Activated CD4-positive, CD25-positive, alpha-beta regulatory T cell treated with anti-CD3 and anti-CD28 coated beads, Interleukin-2, amount 50 U/mL, for 72 hours (primary cell): ENCODE data around the gene ASAP3.

Experiments
- DNase-seq: peaks from one replicate; pipeline ENCODE4 v3.0.0; 2021

ASAP3 gene

GRCh38 chr1:23448846-23449245 lies 35.1 kb downstream of the ASAP3 start:
- no peak for DNase-seq

GRCh38 chr1:23446661-23447310 lies 37.2 kb downstream of the ASAP3 start:
- no peak for DNase-seq

- DNase-seq, result no peak
Measured at GRCh38 chr1:23444596-23445390, 39.2 kb downstream of the ASAP3 start.

- DNase-seq, result no peak
Measured at GRCh38 chr1:23444104-23444533, 39.9 kb downstream of the ASAP3 start.

- DNase-seq, result no peak
Measured at GRCh38 chr1:23442751-23443150, 41.2 kb downstream of the ASAP3 start.

GRCh38 chr1:23441446-23442148 lies 42.4 kb downstream of the ASAP3 start:
- no peak for DNase-seq

- no peak for DNase-seq
Measured at GRCh38 chr1:23438545-23438944, 45.4 kb downstream of the ASAP3 start.

- DNase-seq, result no peak
Measured at GRCh38 chr1:23437355-23437664, 46.7 kb downstream of the ASAP3 start.

GRCh38 chr1:23436520-23437354 lies 47.2 kb downstream of the ASAP3 start:
- DNase-seq, result no peak

GRCh38 chr1:23434260-23434775 lies 49.7 kb downstream of the ASAP3 start:
- no peak for DNase-seq

- no peak for DNase-seq
Measured at GRCh38 chr1:23433122-23433521, 50.9 kb downstream of the ASAP3 start.

- DNase-seq, result no peak
Measured at GRCh38 chr1:23431431-23431830, 52.5 kb downstream of the ASAP3 start.

GRCh38 chr1:23430803-23431202 lies 53.2 kb downstream of the ASAP3 start:
- DNase-seq, result no peak

- no peak for DNase-seq
Measured at GRCh38 chr1:23428136-23428905, 55.7 kb downstream of the ASAP3 start.

GRCh38 chr1:23427550-23427949 lies 56.4 kb downstream of the ASAP3 start:
- DNase-seq, result no peak

GRCh38 chr1:23426828-23427227 lies 57.2 kb downstream of the ASAP3 start:
- no peak for DNase-seq

- DNase-seq, result no peak
Measured at GRCh38 chr1:23425193-23425494, 58.8 kb downstream of the ASAP3 start.

GRCh38 chr1:23424293-23425192 lies 59.4 kb downstream of the ASAP3 start, which contains the start of gene TCEA3:
Gene TCEA3, minus strand, starts transcription at chr1:23424748. Its CDS starts 115 bp downstream, at chr1:23424633.
- DNase-seq, result peak; percentile 41

GRCh38 chr1:23423415-23424292 lies 60.3 kb downstream of the ASAP3 start:
- no peak for DNase-seq

GRCh38 chr1:23422941-23423340 lies 61.0 kb downstream of the ASAP3 start:
- no peak for DNase-seq
